HCT116 (cell line): Measurements from ENCODE around the gene WSB2. TPM values are rescaled to one million over a fixed set of nuclear protein-coding genes. Genes with fewer than 3 reads are reported as not detected.

ENCODE experiments used
- ATAC-seq: fragments of 200-7000 bp; cut with Tn5 transposase; 2 replicates; pipeline ENCODE4 v1.9.1; 2020; ENCODE audit warnings: mild to moderate bottlenecking, moderate library complexity
- Bru-seq: library from RNA; stranded (reverse); fragments of 400-500 nt; gene quantifications from one replicate; lab custom pipeline; 2021; lab: Mats Ljungman, UMichigan
- BruChase-seq, 2 experiments: library from RNA; stranded (reverse); fragments of 400-500 nt; gene quantifications; one replicate each; lab custom pipeline; 2021; lab: Mats Ljungman, UMichigan
- BruUV-seq: library from RNA; stranded (reverse); fragments of 400-500 nt; replicated peaks from 2 replicates; lab custom pipeline; 2021; lab: Mats Ljungman, UMichigan
- CTCF ChIA-PET: fragments of 300-600 bp; sonication (Branson Sonifier 250); formaldehyde crosslinking; loops from one replicate; lab custom pipeline; 2021; ENCODE audit warnings: antibody characterized with exemption; lab: Charles Lee
- POLR2A ChIA-PET: fragments of 300-600, 350-600 bp; sonication (Branson Sonifier 250); formaldehyde crosslinking; loops from one replicate; lab custom pipeline; 2021; ENCODE audit warnings: antibody characterized with exemption; lab: Charles Lee
- RAD21 ChIA-PET, 2 experiments: fragments of 300-600 bp; sonication (Branson Sonifier 250); formaldehyde crosslinking; loops; one replicate each; lab custom pipeline; 2023; ENCODE audit warnings: low total read pairs in 2 of 2; ENCODE audit not compliant: uncharacterized antibody in 2 of 2, unreplicated experiment in 2 of 2, low non-redundant PET in 1 of 2; lab: Charles Lee
- DNase-seq: peaks from one replicate; pipeline ENCODE4 v3.0.0-alpha.2; 2010; ENCODE audit warnings: low read depth, low spot score
- H2AFZ ChIP-seq: fragments of 200-600 bp; shearing (Covaris generic), sonication (generic); 2 replicates; pipeline ENCODE4 v1.6.1; 2017; ENCODE audit warnings: low read depth, mixed run types, mixed read lengths, antibody characterized with exemption, low read length; ENCODE audit not compliant: poor library complexity, severe bottlenecking
- H3K27ac ChIP-seq: 2 replicates; pipeline ENCODE4 v1.5.1; 2012; ENCODE audit warnings: low read depth, low read length
- H3K27me3 ChIP-seq: fragments of 200-600 bp; sonication (generic); 2 replicates; pipeline ENCODE4 v1.6.1; 2016; ENCODE audit warnings: mixed run types, low read length, mixed read lengths; ENCODE audit not compliant: insufficient read depth
- H3K36me3 ChIP-seq, 2 experiments: fragments of 200-500 bp in 1 of 2; fragments of 200-600 bp in 1 of 2; sonication (Bioruptor generic) in 1 of 2; sonication (generic) in 1 of 2; 2 replicates each; pipeline versions ENCODE4 v1.5.1 to v1.6.1; 2014 to 2016; ENCODE audit warnings: low read length in 2 of 2, inconsistent platforms in 1 of 2, mixed read lengths in 1 of 2, mixed run types in 1 of 2; ENCODE audit not compliant: insufficient read depth in 2 of 2, control insufficient read depth in 1 of 2
- H3K4me1 ChIP-seq, 2 experiments: fragments of 200-600 bp in 1 of 2; sonication (generic) in 1 of 2; 2 replicates each; pipeline versions ENCODE4 v1.5.1 to v1.6.1; 2012 to 2017; ENCODE audit warnings: low read length in 2 of 2, inconsistent platforms in 1 of 2, mild to moderate bottlenecking in 1 of 2, mixed read lengths in 1 of 2, mixed run types in 1 of 2, moderate library complexity in 1 of 2; ENCODE audit not compliant: insufficient read depth in 2 of 2, control insufficient read depth in 1 of 2
- H3K4me2 ChIP-seq: fragments of 200-600 bp; sonication (generic); 2 replicates; pipeline ENCODE4 v1.6.1; 2017; ENCODE audit warnings: mixed run types, low read length, mixed read lengths
- H3K4me3 ChIP-seq, 2 experiments: fragments of 200-600 bp in 1 of 2; sonication (generic) in 1 of 2; replicated peaks in 1 of 2; 2 replicates each; pipeline ENCODE4 v1.5.1; 2011 to 2016; ENCODE audit warnings: low read length in 2 of 2, control low read depth in 1 of 2, low read depth in 1 of 2, mild to moderate bottlenecking in 1 of 2, mixed read lengths in 1 of 2, mixed run types in 1 of 2
- H3K79me2 ChIP-seq: fragments of 200-600 bp; sonication (generic); 2 replicates; pipeline ENCODE4 v1.6.1; 2017; ENCODE audit warnings: mild to moderate bottlenecking, mixed run types, low read length, moderate library complexity, mixed read lengths; ENCODE audit not compliant: insufficient read depth
- H3K9ac ChIP-seq: fragments of 200-600 bp; sonication (generic); 2 replicates; pipeline ENCODE4 v1.6.1; 2016; ENCODE audit warnings: low read length, mixed read lengths
- H3K9me2 ChIP-seq: fragments of 200-600 bp; sonication (generic), shearing (Covaris generic); 2 replicates; pipeline ENCODE4 v1.6.1; 2017; ENCODE audit warnings: mixed run types, mild to moderate bottlenecking, moderate library complexity; ENCODE audit not compliant: insufficient read depth
- H3K9me3 ChIP-seq, 2 experiments: fragments of 200-500 bp in 1 of 2; fragments of 200-600 bp in 1 of 2; sonication (Bioruptor generic) in 1 of 2; sonication (generic) in 1 of 2; 2 replicates each; pipeline ENCODE4 v1.6.1; 2014 to 2017; ENCODE audit warnings: low read length in 2 of 2, mixed read lengths in 2 of 2, inconsistent platforms in 1 of 2, low read depth in 1 of 2, mild to moderate bottlenecking in 1 of 2, mixed run types in 1 of 2, moderate library complexity in 1 of 2; ENCODE audit not compliant: control insufficient read depth in 1 of 2, insufficient read depth in 1 of 2
- H4K20me1 ChIP-seq: fragments of 200-600 bp; sonication (generic), shearing (Covaris generic); 2 replicates; pipeline ENCODE4 v1.6.1; 2017; ENCODE audit warnings: mixed run types, mild to moderate bottlenecking, moderate library complexity; ENCODE audit not compliant: insufficient read depth
- CTCF ChIP-seq, 3 experiments: fragments of 200-600 bp in 1 of 3; sonication (generic) in 1 of 3; IDR thresholded peaks in 2 of 3; conservative IDR thresholded peaks in 1 of 3; 2 replicates each; pipeline ENCODE4 v1.5.1; 2012 to 2017; ENCODE audit warnings: low read depth in 2 of 3, low read length in 2 of 3, antibody characterized with exemption in 1 of 3, borderline replicate concordance in 1 of 3, control low read depth in 1 of 3, mild to moderate bottlenecking in 1 of 3, mixed read lengths in 1 of 3, mixed run types in 1 of 3, moderate library complexity in 1 of 3; ENCODE audit not compliant: insufficient read depth in 1 of 3
- EGR1 ChIP-seq: IDR thresholded peaks from 2 replicates; pipeline ENCODE4 v1.6.1; 2012; ENCODE audit warnings: low read depth
- EZH2 ChIP-seq: fragments of 200-600 bp; sonication (generic); IDR thresholded peaks from 2 replicates; pipeline ENCODE4 v1.6.1; 2017; ENCODE audit warnings: antibody characterized with exemption, mixed run types
- MAX ChIP-seq: IDR thresholded peaks from 2 replicates; pipeline ENCODE4 v1.6.1; 2012
- SRF ChIP-seq: IDR thresholded peaks from 2 replicates; pipeline ENCODE4 v1.6.1; 2012; ENCODE audit warnings: low read depth
- YY1 ChIP-seq: IDR thresholded peaks from 2 replicates; pipeline ENCODE4 v1.6.1; 2011; ENCODE audit warnings: low read length, low read depth, moderate library complexity, mild to moderate bottlenecking; ENCODE audit not compliant: insufficient replicate concordance; ENCODE audit errors: extremely low read depth
- ZFX ChIP-seq: fragments of 450-650 bp; IDR thresholded peaks from 2 replicates; pipeline ENCODE4 v1.6.1; 2017
- intact Hi-C: fragments of 100-400 bp; cut with micrococcal nuclease; formaldehyde crosslinking; loops from 2 replicates; pipeline ENCODE4 v1.10.0; 2022
- long read RNA-seq: library from polyadenylated mRNA; unstranded; transcript quantifications from one replicate; pipeline ENCODE4 v2.0.0, GENCODE V29; 2021; ENCODE audit not compliant: unreplicated experiment
- polyA plus RNA-seq: library from polyadenylated mRNA; unstranded; fragments of >200 nt; gene quantifications from 2 replicates; pipeline ENCODE4 v1.2.1, GENCODE V29; 2012; ENCODE audit warnings: missing spikeins
- total RNA-seq: library from RNA; stranded (reverse); gene quantifications from one replicate; pipeline ENCODE4 v1.2.1, GENCODE V29; 2021; ENCODE audit not compliant: unreplicated experiment

Gene WSB2
- total RNA-seq (97.0 TPM), Bru-seq, nascent RNA (percentile 81 among the genes with signal in this experiment), BruChase-seq, experiment 1, labeled RNA remaining after a 6-hour chase (percentile 91 among the genes with signal in this experiment), BruChase-seq, experiment 2, labeled RNA remaining after a 2-hour chase (percentile 80 among the genes with signal in this experiment)
- 54.9 and 72.2 TPM in 2 replicates for polyA plus RNA-seq
- long read RNA-seq, transcript WSB2-201 (9 exons, 2,646 nt): major isoform, 174 of 247 reads
- long read RNA-seq, transcript WSB2-204 (4 exons, 1,008 nt): minor isoform, 6 of 247 reads
- long read RNA-seq, transcript WSB2-203 (8 exons, 1,328 nt): minor isoform, 18 of 247 reads
- long read RNA-seq, partial matches to known transcripts: 27 of 247 reads
- long read RNA-seq, other reads (novel, unspliced or antisense): 20 of 247 reads

GRCh38 chr12:118061011-118061872, at the start of gene WSB2:
Gene WSB2 (minus strand): TSS chr12:118061179. CDS start chr12:118061048, 131 bp downstream.
- Histone ChIP-seq H3K9ac (peak within 1 kb of the TSS; percentile 91), H3K4me3 (peak within 1 kb of the TSS; percentile 64 to 81), H3K4me1 (peaks cover 28 to 39% of the 10 kb centered on the region in 2 experiments), H3K27me3 (no peaks in the 10 kb centered on the region), H2AFZ (no peak within 1 kb of the TSS), H3K79me2 (peaks cover 27% of the 10 kb centered on the region)
- intact Hi-C loops: loop anchor here (5.0 kb wide), 1 partner anchor 41 kb away; the partner anchor contains the start of gene VSIG10
- CTCF ChIA-PET: no interaction called here
- RAD21 ChIA-PET: interaction anchor here (0.6 kb wide), 2 partner anchors 60 to 1070 kb away, joined by 3 read pairs; no protein-coding TSS in a partner anchor
- POLR2A ChIA-PET: no interaction called here
- no peak for DNase-seq
- peak; percentile 72 for TF ChIP-seq EGR1
- peak; percentile 38 for TF ChIP-seq YY1
- TF ChIP-seq ZFX: peak; percentile 56
- TF ChIP-seq SRF: no peak
- no peak for TF ChIP-seq CTCF (IDR thresholded peaks at IDR 0.05 in 2 of 3, conservative IDR thresholded peaks at IDR 0.05 in 1 of 3; ENCODE audit: borderline replicate concordance in 1 of 3, insufficient read depth in 1 of 3, low read depth in 2 of 3, low read length in 2 of 3)
- peak; percentile 25; the same call in 1 of the 2 replicates for TF ChIP-seq MAX
- no peak for TF ChIP-seq EZH2
- TF ChIP-seq, all 23 proteins: peak for 4
- H4K20me1 ChIP-seq: no peaks in the 10 kb centered on the region
- H3K4me2 ChIP-seq: peak within 1 kb of the TSS; percentile 93
- H3K9me3 ChIP-seq: no peaks in the 10 kb centered on the region
- no TSS peak for BruUV-seq
- H3K36me3 ChIP-seq: peaks cover 0 to under 1% of the 10 kb centered on the region in 2 experiments; a peak in 1 of 4 replicates
- peak within 1 kb of the TSS; percentile 91 for H3K27ac ChIP-seq
- ATAC-seq: peak; percentile 41
- H3K9me2 ChIP-seq: no peaks in the 10 kb centered on the region
